Motor neuron (in vitro differentiated cells): Measurements from ENCODE around the gene PDGFRB. TPM values are rescaled to one million over a fixed set of nuclear protein-coding genes. Genes with fewer than 3 reads are reported as not detected.
A peak's percentile ranks its signal among the peaks of the same experiment; 100 is the strongest.

Source experiments
- ATAC-seq, 8 experiments: fragments of 200-7000 bp; cut with Tn5 transposase; replicated peaks in 6 of 8; 2 replicates each; pipeline ENCODE4 v1.8.0; 2021; ENCODE audit warnings: mild to moderate bottlenecking in 8 of 8, moderate library complexity in 8 of 8
- H3K27ac ChIP-seq, 2 donors: fragments of 250-450 bp; sonication (Bioruptor Pico); 2 replicates each; pipeline ENCODE4 v1.9.0; 2021; ENCODE audit warnings: antibody characterized with exemption in 2 of 2, mild to moderate bottlenecking in 2 of 2, moderate library complexity in 1 of 2
- H3K4me1 ChIP-seq, 2 donors: fragments of 250-450 bp; sonication (Bioruptor Pico); replicated peaks in 1 of 2; 2 replicates each; pipeline ENCODE4 v1.6.1; 2021; ENCODE audit warnings: antibody characterized with exemption in 2 of 2, mild to moderate bottlenecking in 2 of 2, moderate library complexity in 1 of 2
- H3K4me3 ChIP-seq, 5 donors: fragments of 250-450 bp; sonication (Bioruptor Pico); 2 replicates each; pipeline ENCODE4 v1.9.0; 2021; ENCODE audit warnings: antibody characterized with exemption in 5 of 5, mild to moderate bottlenecking in 5 of 5, moderate library complexity in 4 of 5
- WGBS, 10 experiments: fragments of 450-650 bp; shearing (Covaris generic); methylation state at CpG; one replicate each; pipeline ENCODE4 v1.0.0; 2022; 5-methylcytosine and 5-hydroxymethylcytosine counted together
- in situ Hi-C, 9 experiments: fragments of 400-800 bp; cut with MboI; loops; one replicate each; pipeline ENCODE4 v1.15.0; 2021; ENCODE audit warnings: low sequenced_read_pairs in 9 of 9, low pct_unique_long_range_greater_than_20kb in 2 of 9; ENCODE audit not compliant: unreplicated experiment in 9 of 9
- total RNA-seq, 8 experiments: library from RNA; unstranded; fragments of 300-600 nt; gene quantifications; 2 replicates each; pipeline versions ENCODE4 v1.2.3 to v1.2.4, GENCODE V29; 2022

PDGFRB gene
- total RNA-seq, 8 experiments from 2014 or later: 0.38 to 42.4 (median 4.6) TPM

GRCh38 chr5:150167908-150168307, 12.3 kb upstream of the PDGFRB start:
- Histone ChIP-seq H3K27ac (no peak overlapping the region), H3K4me3 (no peak overlapping the region), H3K4me1 (peaks cover 20 to 27% of the 10 kb centered on the region in 2 donors)
- no peak for ATAC-seq
- 10 to 60% methylated on average over 2 to 4 of the region's 14 CpGs; no CpG with 5 or more reads in 8 of the 10 experiments for WGBS, 10 experiments
- in situ Hi-C loops: loop anchor here in 1 of 9 experiments (25.0 kb wide), 1 partner anchor 169 kb away; no protein-coding TSS in a partner anchor

GRCh38 chr5:150167512-150167850, 11.8 kb upstream of the PDGFRB start:
- Histone ChIP-seq H3K4me3 (no peak overlapping the region), H3K27ac (no peak overlapping the region), H3K4me1 (peaks cover 20 to 27% of the 10 kb centered on the region in 2 donors)
- 17 to 98% (median 69%) methylated on average over 5 to 14 of the region's 15 CpGs; no CpG with 5 or more reads in 6 of the 10 experiments for WGBS, 10 experiments
- in situ Hi-C loops: loop anchor here in 1 of 9 experiments (25.0 kb wide), 1 partner anchor 170 kb away; no protein-coding TSS in a partner anchor
- peak in 2 of 8 experiments; percentile 5 to 6 for ATAC-seq

- H3K4me3 ChIP-seq: no peak within 1 kb of the TSS
- H3K27ac ChIP-seq: no peak within 1 kb of the TSS
- 4 to 93% methylated on average over 3 to 5 of the region's 93 CpGs; no CpG with 5 or more reads in 8 of the 10 experiments for WGBS, 10 experiments
- peaks cover 20 to 27% of the 10 kb centered on the region in 2 donors for H3K4me1 ChIP-seq
- in situ Hi-C loops: loop anchor here in 1 of 9 experiments (25.0 kb wide), 1 partner anchor 170 kb away; no protein-coding TSS in a partner anchor
- peak in 3 of 8 experiments; percentile 9 to 37 (median 17) for ATAC-seq
These were observed 11.2 kb upstream of the PDGFRB start, which contains the start of gene CDX1 for GRCh38 chr5:150166650-150167511. TSS of gene CDX1 (plus strand) at chr5:150166778. CDS start at chr5:150166877, 99 bp downstream.

GRCh38 chr5:150166037-150166649, 10.5 kb upstream of the PDGFRB start:
- Histone ChIP-seq H3K4me3 (no peak overlapping the region), H3K4me1 (peaks cover 20 to 27% of the 10 kb centered on the region in 2 donors), H3K27ac (no peak overlapping the region)
- WGBS, 10 experiments: 20 to 80% (median 34%) methylated on average over 1 to 7 of the region's 27 CpGs; no CpG with 5 or more reads in 5 of the 10 experiments
- peak in 3 of 8 experiments; percentile 3 to 52 (median 6) for ATAC-seq
- in situ Hi-C loops: loop anchor here in 1 of 9 experiments (25.0 kb wide), 1 partner anchor 171 kb away; no protein-coding TSS in a partner anchor

- 0 to 80% (median 65%) methylated on average over 1 to 5 of the region's 6 CpGs; no CpG with 5 or more reads in 3 of the 10 experiments for WGBS, 10 experiments
- in situ Hi-C loops: loop anchor here in 1 of 9 experiments (5.0 to 25.0 kb wide), 2 partner anchors 53 to 173 kb away; no protein-coding TSS in a partner anchor
- H3K27ac ChIP-seq: no peak overlapping the region
These were observed 8.8 kb upstream of the PDGFRB start for GRCh38 chr5:150164211-150164980.

GRCh38 chr5:150163547-150164059, 8.0 kb upstream of the PDGFRB start:
- in situ Hi-C loops: loop anchor here in 1 of 9 experiments (5.0 to 25.0 kb wide), 2 partner anchors 54 to 174 kb away; no protein-coding TSS in a partner anchor
- peaks cover 27 to 38% of the 10 kb centered on the region in 2 donors for H3K4me1 ChIP-seq
- peak in 2 of 8 experiments; percentile 3 to 5 for ATAC-seq
- no peak overlapping the region for H3K27ac ChIP-seq
- no peak overlapping the region for H3K4me3 ChIP-seq
- WGBS, 10 experiments: 10 to 90% (median 36%) methylated on average over 2 to 5 of the region's 13 CpGs; no CpG with 5 or more reads in 5 of the 10 experiments

More at GRCh38 chr5:150164211-150164980, 8.8 kb upstream of the PDGFRB start:
- ATAC-seq: peak in 1 of 8 experiments; percentile 27
- peaks cover 27 to 38% of the 10 kb centered on the region in 2 donors for H3K4me1 ChIP-seq
- no peak overlapping the region for H3K4me3 ChIP-seq

- ATAC-seq: no peak
- H3K4me1 ChIP-seq: peaks cover 27 to 39% of the 10 kb centered on the region in 2 donors
- no peak overlapping the region for H3K4me3 ChIP-seq
- in situ Hi-C loops: loop anchor here in 1 of 9 experiments (5.0 to 25.0 kb wide), 2 partner anchors 54 to 174 kb away; no protein-coding TSS in a partner anchor
- no peak overlapping the region for H3K27ac ChIP-seq
- 0 to 100% (median 85%) methylated on average over 1 to 3 of the region's 3 CpGs; no CpG with 5 or more reads in 2 of the 10 experiments for WGBS, 10 experiments
These were observed 7.4 kb upstream of the PDGFRB start for GRCh38 chr5:150163035-150163434.

GRCh38 chr5:150162142-150162513, 6.5 kb upstream of the PDGFRB start:
- H3K4me1 ChIP-seq: peaks cover 23 to 34% of the 10 kb centered on the region in 2 donors
- H3K27ac ChIP-seq: no peak overlapping the region
- no CpG with 5 or more reads among the region's 3 CpGs for WGBS, 10 experiments
- ATAC-seq: peak in 2 of 8 experiments; percentile 3 to 16
- no peak overlapping the region for H3K4me3 ChIP-seq
- in situ Hi-C loops: loop anchor here in 1 of 9 experiments (5.0 to 25.0 kb wide), 2 partner anchors 55 to 175 kb away; no protein-coding TSS in a partner anchor

GRCh38 chr5:150161242-150162141, 5.8 kb upstream of the PDGFRB start:
- ATAC-seq: peak; percentile 60 to 87 (median 74)
- WGBS, 10 experiments: 10 to 73% (median 16%) methylated on average over 2 to 10 of the region's 14 CpGs; no CpG with 5 or more reads in 2 of the 10 experiments
- no peak overlapping the region for H3K27ac ChIP-seq
- no peak overlapping the region for H3K4me3 ChIP-seq
- H3K4me1 ChIP-seq: peaks cover 22 to 32% of the 10 kb centered on the region in 2 donors
- in situ Hi-C loops: loop anchor here in 1 of 9 experiments (5.0 to 25.0 kb wide), 2 partner anchors 56 to 176 kb away; no protein-coding TSS in a partner anchor

GRCh38 chr5:150160448-150161081, 4.9 kb upstream of the PDGFRB start:
- in situ Hi-C loops: loop anchor here in 1 of 9 experiments (5.0 to 25.0 kb wide), 2 partner anchors 57 to 177 kb away; no protein-coding TSS in a partner anchor
- WGBS, 10 experiments: 17 to 100% (median 70%) methylated on average over 1 to 4 of the region's 5 CpGs; no CpG with 5 or more reads in 2 of the 10 experiments
- ATAC-seq: no peak
- Histone ChIP-seq H3K27ac (no peak overlapping the region), H3K4me1 (peaks cover 13 to 31% of the 10 kb centered on the region in 2 donors), H3K4me3 (no peak overlapping the region)
